Smooth muscle cell (in vitro differentiated cells): Measurements from ENCODE around the gene CFAP97. TPM values are rescaled to one million over a fixed set of nuclear protein-coding genes. Genes with fewer than 3 reads are reported as not detected.

ENCODE experiments used
- DNase-seq: peaks from one replicate; lab custom pipeline; 2025; ENCODE audit not compliant: unreplicated experiment; lab: John Stamatoyannopoulos, UW
- H2AFZ ChIP-seq: fragments of 200-600 bp; sonication (generic); 2 replicates; pipeline ENCODE4 v1.6.0; 2016; ENCODE audit warnings: antibody characterized with exemption, low read depth, mild to moderate bottlenecking
- H3F3A ChIP-seq: fragments of 200-600 bp; sonication (generic); 2 replicates; pipeline ENCODE4 v1.6.0; 2017; ENCODE audit warnings: antibody characterized with exemption, low read depth
- H3K27ac ChIP-seq: fragments of 200-600 bp; sonication (generic); 2 replicates; pipeline ENCODE4 v1.5.1; 2016; ENCODE audit warnings: low read depth, mild to moderate bottlenecking
- H3K27me3 ChIP-seq: fragments of 200-600 bp; sonication (generic); 2 replicates; pipeline ENCODE4 v1.6.1; 2016; ENCODE audit warnings: low read depth, mild to moderate bottlenecking
- H3K36me3 ChIP-seq: fragments of 200-600 bp; sonication (generic); 2 replicates; pipeline ENCODE4 v1.5.1; 2016; ENCODE audit warnings: low read depth
- H3K4me1 ChIP-seq: fragments of 200-600 bp; sonication (generic); 2 replicates; pipeline ENCODE4 v1.5.1; 2016; ENCODE audit warnings: low read depth
- H3K4me2 ChIP-seq: fragments of 200-600 bp; sonication (generic); 2 replicates; pipeline ENCODE4 v1.6.0; 2016; ENCODE audit warnings: mild to moderate bottlenecking
- H3K4me3 ChIP-seq: fragments of 200-600 bp; sonication (generic); 2 replicates; pipeline ENCODE4 v1.5.1; 2016; ENCODE audit warnings: mild to moderate bottlenecking
- H3K79me2 ChIP-seq: fragments of 200-600 bp; sonication (generic); 2 replicates; pipeline ENCODE4 v1.6.0; 2016; ENCODE audit warnings: low read depth, mild to moderate bottlenecking
- H3K9ac ChIP-seq: fragments of 200-600 bp; sonication (generic); 2 replicates; pipeline ENCODE4 v1.6.0; 2016; ENCODE audit warnings: low read depth
- H3K9me3 ChIP-seq: fragments of 200-600 bp; sonication (generic); replicated peaks from 2 replicates; pipeline ENCODE4 v1.5.1; 2016; ENCODE audit warnings: low read depth
- H4K20me1 ChIP-seq: fragments of 200-600 bp; sonication (generic); 2 replicates; pipeline ENCODE4 v1.6.0; 2016; ENCODE audit warnings: low read depth
- CTCF ChIP-seq: fragments of 200-600 bp; sonication (generic); IDR thresholded peaks from 2 replicates; pipeline ENCODE4 v1.5.1; 2017; ENCODE audit warnings: borderline replicate concordance, mild to moderate bottlenecking, antibody characterized with exemption; ENCODE audit not compliant: insufficient read depth, poor library complexity, severe bottlenecking
- WGBS: methylation state at CpG from one replicate; pipeline ENCODE4 v1.1.7; 2016; ENCODE audit warnings: low lambda C conversion rate; 5-methylcytosine and 5-hydroxymethylcytosine counted together
- polyA plus RNA-seq: library from polyadenylated mRNA; unstranded; fragments of >200 nt; fragmentation: Nextera tagmentation; extraction: Ambion mirVana; gene quantifications from 2 replicates; pipeline ENCODE4 v1.2.1, GENCODE V29; 2016
- total RNA-seq: library from RNA; depleted of rRNA; stranded (reverse); fragments of >200 nt; gene quantifications from 2 replicates; pipeline ENCODE4 v1.2.3, GENCODE V29; 2014

CFAP97 gene
- total and polyA plus RNA-seq, 2 experiments from 2014 or later: 11.4 to 19.0 TPM

GRCh38 chr4:185142912-185143600 lies 60.7 kb downstream of the CFAP97 start, which contains the start of gene SLC25A4:
SLC25A4 (plus strand) TSS chr4:185143266; CDS start chr4:185143373, 107 bp downstream.
- TF ChIP-seq CTCF: peak; percentile 49
- H3K4me1 ChIP-seq: peaks cover 13% of the 10 kb centered on the region
- WGBS: 1% methylated on average over 54 of the region's 87 CpGs

GRCh38 chr4:185142564-185142911 lies 61.3 kb downstream of the CFAP97 start:
- Histone ChIP-seq H2AFZ (peak overlapping the region; percentile 81), H3K4me1 (peaks cover 13% of the 10 kb centered on the region), H3K27me3 (no peaks in the 10 kb centered on the region), H3K36me3 (no peaks in the 10 kb centered on the region), H3K9ac (peak overlapping the region; percentile 4), H3K9me3 (no peaks in the 10 kb centered on the region), H3K4me3 (peak overlapping the region; percentile 69), H3K27ac (no peak overlapping the region), H4K20me1 (no peaks in the 10 kb centered on the region), H3K4me2 (peak overlapping the region; percentile 90), H3F3A (no peaks in the 10 kb centered on the region), H3K79me2 (no peaks in the 10 kb centered on the region)
- no peak for TF ChIP-seq CTCF
- DNase-seq: no peak
- WGBS: 17% methylated on average over 11 of the region's 11 CpGs

More at GRCh38 chr4:185142912-185143600, 60.7 kb downstream of the CFAP97 start, which contains the start of gene SLC25A4:
- H3K9ac ChIP-seq: peak within 1 kb of the TSS; percentile 4
- peak within 1 kb of the TSS; percentile 90 for H3K4me2 ChIP-seq
- H3K27ac ChIP-seq: no peak within 1 kb of the TSS
- H3K79me2 ChIP-seq: no peaks in the 10 kb centered on the region
- H3K4me3 ChIP-seq: peak within 1 kb of the TSS; percentile 69
- peak; percentile 16 for DNase-seq
- no peaks in the 10 kb centered on the region for H4K20me1 ChIP-seq
- no peaks in the 10 kb centered on the region for H3K9me3 ChIP-seq
- no peaks in the 10 kb centered on the region for H3K36me3 ChIP-seq
- peak within 1 kb of the TSS; percentile 81 for H2AFZ ChIP-seq
- H3F3A ChIP-seq: no peaks in the 10 kb centered on the region
- no peaks in the 10 kb centered on the region for H3K27me3 ChIP-seq

- H3K36me3 ChIP-seq: no peaks in the 10 kb centered on the region
- no peaks in the 10 kb centered on the region for H3K9me3 ChIP-seq
- H3K79me2 ChIP-seq: no peaks in the 10 kb centered on the region
- no peak overlapping the region for H3K27ac ChIP-seq
- no peak for TF ChIP-seq CTCF
- H4K20me1 ChIP-seq: no peaks in the 10 kb centered on the region
- 95% methylated on average over 6 of the region's 6 CpGs for WGBS
- H3F3A ChIP-seq: no peaks in the 10 kb centered on the region
- no peak overlapping the region for H3K9ac ChIP-seq
- no peaks in the 10 kb centered on the region for H3K27me3 ChIP-seq
- no peak overlapping the region for H3K4me2 ChIP-seq
- no peak for DNase-seq
- H2AFZ ChIP-seq: no peak overlapping the region
- peaks cover 13% of the 10 kb centered on the region for H3K4me1 ChIP-seq
- H3K4me3 ChIP-seq: no peak overlapping the region
Measured at GRCh38 chr4:185141777-185142176, 62.0 kb downstream of the CFAP97 start.

- Histone ChIP-seq H3K79me2 (no peaks in the 10 kb centered on the region), H3K4me2 (no peak overlapping the region), H3K27ac (no peak overlapping the region), H3F3A (no peaks in the 10 kb centered on the region), H3K9me3 (no peaks in the 10 kb centered on the region), H3K4me3 (no peak overlapping the region), H3K36me3 (no peaks in the 10 kb centered on the region), H3K27me3 (no peaks in the 10 kb centered on the region), H2AFZ (no peak overlapping the region), H4K20me1 (no peaks in the 10 kb centered on the region), H3K9ac (no peak overlapping the region), H3K4me1 (peaks cover 13% of the 10 kb centered on the region)
- 70% methylated on average over 6 of the region's 6 CpGs for WGBS
- DNase-seq: no peak
- no peak for TF ChIP-seq CTCF
Measured at GRCh38 chr4:185139736-185140135, 64.1 kb downstream of the CFAP97 start.
